T-cell (primary cell): Measurements from ENCODE around the gene AGR2. TPM values are rescaled to one million over a fixed set of nuclear protein-coding genes. Genes with fewer than 3 reads are reported as not detected.

Experiments
- ATAC-seq, 4 experiments: fragments of 200-7000 bp in 3 of 4; fragments of 150-1000 bp in 1 of 4; cut with Tn5 transposase; replicated peaks in 1 of 4; 1 replicate in 3 of 4; 2 replicates in 1 of 4; pipeline ENCODE4 v1.10.0; 2021; ENCODE audit warnings: moderate library complexity in 3 of 4, mild to moderate bottlenecking in 2 of 4, moderate number of reproducible peaks in 1 of 4
- CTCF ChIA-PET, 2 donors: fragments of 300-600 bp; sonication (Branson Sonifier 250); formaldehyde crosslinking; loops; one replicate each; lab custom pipeline; 2022; ENCODE audit warnings: antibody characterized with exemption in 2 of 2; lab: Charles Lee
- POLR2A ChIA-PET, 2 donors: fragments of 300-600 bp; sonication (Branson Sonifier 250); formaldehyde crosslinking; loops; one replicate each; lab custom pipeline; 2022; ENCODE audit warnings: antibody characterized with exemption in 2 of 2; lab: Charles Lee
- DNase-seq, 35 experiments: peaks; one replicate each; pipeline versions ENCODE4 v3.0.0 to v3.0.0-alpha.2; 2013 to 2023
- H3K27ac ChIP-seq: one replicate; pipeline ENCODE4 v1.5.1; 2013; ENCODE audit warnings: low read length
- H3K27me3 ChIP-seq, 2 experiments: replicated peaks in 1 of 2; 1 replicate in 1 of 2; 2 replicates in 1 of 2; pipeline versions ENCODE4 v1.6.1 to v1.7.0; 2013; ENCODE audit warnings: low read length in 1 of 2, mixed read lengths in 1 of 2; ENCODE audit not compliant: control insufficient read depth in 2 of 2, insufficient read depth in 2 of 2; ENCODE audit errors: extremely low read depth in 1 of 2
- H3K36me3 ChIP-seq, 2 donors: 1 replicate in 1 of 2; 2 replicates in 1 of 2; pipeline versions ENCODE4 v1.6.1 to v1.7.0; 2013; ENCODE audit warnings: low read length in 1 of 2; ENCODE audit not compliant: control insufficient read depth in 2 of 2, insufficient read depth in 1 of 2; ENCODE audit errors: extremely low read depth in 1 of 2
- H3K4me1 ChIP-seq, 2 experiments: 1 replicate in 1 of 2; 2 replicates in 1 of 2; pipeline versions ENCODE4 v1.6.1 to v1.7.0; 2013; ENCODE audit warnings: low read length in 2 of 2, mixed read lengths in 1 of 2; ENCODE audit not compliant: insufficient read depth in 2 of 2, control insufficient read depth in 1 of 2; ENCODE audit errors: extremely low read depth in 1 of 2
- H3K4me3 ChIP-seq, 2 donors: 1 replicate in 1 of 2; 2 replicates in 1 of 2; pipeline versions ENCODE4 v1.5.1 to v1.7.0; 2013; ENCODE audit warnings: mild to moderate bottlenecking in 2 of 2, low read length in 1 of 2, moderate library complexity in 1 of 2; ENCODE audit not compliant: control insufficient read depth in 1 of 2; ENCODE audit errors: extremely low read depth in 1 of 2
- H3K9me3 ChIP-seq: 2 replicates; pipeline ENCODE4 v1.7.0; 2013
- H3K27ac Mint-ChIP-seq, 2 donors: one replicate each; pipeline ENCODE4 v1.8.0; 2020 to 2021; ENCODE audit warnings: mild to moderate bottlenecking in 2 of 2, mixed read lengths in 2 of 2
- H3K27me3 Mint-ChIP-seq, 2 donors: one replicate each; pipeline ENCODE4 v1.8.0; 2021 to 2022; ENCODE audit warnings: mixed read lengths in 2 of 2
- H3K36me3 Mint-ChIP-seq: one replicate; pipeline ENCODE4 v1.8.0; 2021; ENCODE audit warnings: mixed read lengths
- H3K4me1 Mint-ChIP-seq, 3 donors: one replicate each; pipeline ENCODE4 v1.8.0; 2020 to 2022; ENCODE audit warnings: mixed read lengths in 3 of 3, mild to moderate bottlenecking in 1 of 3
- H3K4me3 Mint-ChIP-seq, 3 donors: one replicate each; pipeline ENCODE4 v1.8.0; 2020 to 2022; ENCODE audit warnings: mild to moderate bottlenecking in 3 of 3, mixed read lengths in 3 of 3, moderate library complexity in 3 of 3
- H3K9me3 Mint-ChIP-seq, 3 donors: one replicate each; pipeline ENCODE4 v1.8.0; 2020 to 2022; ENCODE audit warnings: mixed read lengths in 3 of 3
- WGBS: methylation state at CpG from one replicate; pipeline ENCODE4 v1.1.5; 2013; ENCODE audit warnings: missing lambda C conversion rate; ENCODE audit not compliant: insufficient coverage; 5-methylcytosine and 5-hydroxymethylcytosine counted together
- total RNA-seq, 35 experiments: library from RNA in 6 of 35; stranded (reverse) in 6 of 35; fragments of 120-200 nt in 1 of 35; gene quantifications; one replicate each; pipeline versions ENCODE4 v1.2.1 to v1.2.4 and lab custom pipeline; 2013 to 2026

Gene AGR2
- total RNA-seq, 5 donors from 2014 or later (not counting 1 experiment from before 2014, with no cell fraction given), result 1.4 to 3.0 (median 2.5) TPM; not detected in 2

DNA sequence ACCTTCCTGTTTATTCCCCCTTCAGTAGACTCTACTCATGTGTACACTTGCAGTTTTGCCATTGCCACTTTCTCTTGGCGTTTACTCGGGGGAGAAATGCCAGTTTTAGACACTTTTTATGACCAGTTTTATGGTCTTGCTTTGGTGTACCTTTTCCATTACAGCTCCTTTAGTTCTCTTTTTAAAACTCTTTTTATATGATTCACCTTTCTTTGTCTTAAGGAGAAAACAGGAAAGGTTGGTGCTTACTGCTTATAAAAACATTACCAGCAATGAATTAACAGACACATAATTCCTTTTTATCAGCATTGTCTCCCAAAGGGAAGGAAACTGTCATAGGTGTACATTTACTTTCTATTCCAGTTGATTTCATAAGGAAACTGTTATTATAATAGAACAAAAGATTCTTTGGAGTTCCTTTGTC lies 39.4 kb downstream of the AGR2 start:
- H3K36me3 ChIP-seq, result no peaks in the 10 kb centered on the region
- Mint-ChIP-seq H3K4me1 (no peaks in the 10 kb centered on the region), H3K27ac (no peak overlapping the region), H3K9me3 (no peaks in the 10 kb centered on the region), H3K36me3 (no peaks in the 10 kb centered on the region), H3K4me3 (no peak overlapping the region), H3K27me3 (peaks cover 2 to 3% of the 10 kb centered on the region in 2 donors)
- no peak overlapping the region for H3K4me3 ChIP-seq
- no peaks in the 10 kb centered on the region for H3K27me3 ChIP-seq
- CTCF ChIA-PET, result no interaction called here
- POLR2A ChIA-PET, result no interaction called here
- H3K4me1 ChIP-seq, result no peaks in the 10 kb centered on the region
- no peak overlapping the region for H3K27ac ChIP-seq
- WGBS, result 94% methylated on average over 2 of the region's 2 CpGs
- DNase-seq (no peak), ATAC-seq (no peak)
- no peaks in the 10 kb centered on the region for H3K9me3 ChIP-seq

GRCh38 chr7:16764942-16765341 lies 39.9 kb downstream of the AGR2 start:
- H3K4me1 ChIP-seq, result no peaks in the 10 kb centered on the region
- no peaks in the 10 kb centered on the region for H3K27me3 Mint-ChIP-seq

GRCh38 chr7:16762177-16762576 lies 42.6 kb downstream of the AGR2 start:
- Mint-ChIP-seq H3K4me1 (peaks cover 0 to 5% (median 0%) of the 10 kb centered on the region in 3 donors), H3K4me3 (no peak overlapping the region), H3K27ac (no peak overlapping the region)

More at GRCh38 chr7:16764942-16765341, 39.9 kb downstream of the AGR2 start:
- Mint-ChIP-seq H3K4me1 (no peaks in the 10 kb centered on the region), H3K9me3 (no peaks in the 10 kb centered on the region), H3K27ac (no peak overlapping the region), H3K36me3 (no peaks in the 10 kb centered on the region), H3K4me3 (no peak overlapping the region)
- POLR2A ChIA-PET, result no interaction called here
- CTCF ChIA-PET, result no interaction called here
- Histone ChIP-seq H3K27ac (no peak overlapping the region), H3K9me3 (no peaks in the 10 kb centered on the region), H3K4me3 (no peak overlapping the region), H3K27me3 (no peaks in the 10 kb centered on the region), H3K36me3 (no peaks in the 10 kb centered on the region)
- DNase-seq (no peak), ATAC-seq (no peak)
- WGBS, result 70% methylated on average over 3 of the region's 3 CpGs

DNA sequence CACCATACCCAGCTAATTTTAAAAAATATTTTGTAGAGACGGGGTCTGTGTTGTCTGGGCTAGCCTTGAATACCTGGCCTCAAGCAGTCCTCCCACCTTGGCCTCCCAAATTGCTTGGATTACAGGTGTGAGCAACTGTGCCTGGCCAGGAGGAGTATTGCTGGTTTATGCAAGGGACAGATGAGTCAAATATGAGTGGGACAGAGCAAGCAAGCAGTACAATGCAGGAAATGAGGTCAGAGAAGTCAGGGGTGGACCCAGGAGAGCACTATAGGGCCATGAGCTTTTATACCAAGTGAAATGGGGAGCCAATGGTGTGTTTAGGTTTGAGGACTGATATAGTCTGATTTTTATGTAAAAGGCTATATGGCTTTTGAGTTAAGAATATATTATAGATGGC lies 45.0 kb downstream of the AGR2 start:
- H3K27me3 ChIP-seq, result peaks cover 0 to 2% of the 10 kb centered on the region in 2 experiments
- H3K4me3 ChIP-seq, result no peak overlapping the region
- Mint-ChIP-seq H3K27me3 (peaks cover 10 to 13% of the 10 kb centered on the region in 2 donors), H3K27ac (no peak overlapping the region), H3K9me3 (no peaks in the 10 kb centered on the region), H3K36me3 (no peaks in the 10 kb centered on the region), H3K4me1 (peaks cover 0 to 7% (median under 1%) of the 10 kb centered on the region in 3 donors), H3K4me3 (no peak overlapping the region)
- DNase-seq, result no peak
- CTCF ChIA-PET, result no interaction called here
- no peak overlapping the region for H3K27ac ChIP-seq
- no peak for ATAC-seq
- WGBS, result no CpG with 5 or more reads among the region's 1 CpG
- no peaks in the 10 kb centered on the region for H3K36me3 ChIP-seq
- POLR2A ChIA-PET, result no interaction called here
- H3K9me3 ChIP-seq, result no peaks in the 10 kb centered on the region
- H3K4me1 ChIP-seq, result no peaks in the 10 kb centered on the region

More at GRCh38 chr7:16762177-16762576, 42.6 kb downstream of the AGR2 start:
- Mint-ChIP-seq H3K9me3 (no peaks in the 10 kb centered on the region), H3K36me3 (no peaks in the 10 kb centered on the region), H3K27me3 (no peaks in the 10 kb centered on the region)
- no peak for ATAC-seq
- no peaks in the 10 kb centered on the region for H3K27me3 ChIP-seq
- H3K27ac ChIP-seq, result no peak overlapping the region
- DNase-seq, result no peak
- ChIA-PET POLR2A (no interaction called here), CTCF (no interaction called here)
- no peaks in the 10 kb centered on the region for H3K4me1 ChIP-seq
- WGBS, result 100% methylated on average over 2 of the region's 4 CpGs
- H3K9me3 ChIP-seq, result no peaks in the 10 kb centered on the region
- H3K36me3 ChIP-seq, result no peaks in the 10 kb centered on the region
- H3K4me3 ChIP-seq, result no peak overlapping the region

DNA sequence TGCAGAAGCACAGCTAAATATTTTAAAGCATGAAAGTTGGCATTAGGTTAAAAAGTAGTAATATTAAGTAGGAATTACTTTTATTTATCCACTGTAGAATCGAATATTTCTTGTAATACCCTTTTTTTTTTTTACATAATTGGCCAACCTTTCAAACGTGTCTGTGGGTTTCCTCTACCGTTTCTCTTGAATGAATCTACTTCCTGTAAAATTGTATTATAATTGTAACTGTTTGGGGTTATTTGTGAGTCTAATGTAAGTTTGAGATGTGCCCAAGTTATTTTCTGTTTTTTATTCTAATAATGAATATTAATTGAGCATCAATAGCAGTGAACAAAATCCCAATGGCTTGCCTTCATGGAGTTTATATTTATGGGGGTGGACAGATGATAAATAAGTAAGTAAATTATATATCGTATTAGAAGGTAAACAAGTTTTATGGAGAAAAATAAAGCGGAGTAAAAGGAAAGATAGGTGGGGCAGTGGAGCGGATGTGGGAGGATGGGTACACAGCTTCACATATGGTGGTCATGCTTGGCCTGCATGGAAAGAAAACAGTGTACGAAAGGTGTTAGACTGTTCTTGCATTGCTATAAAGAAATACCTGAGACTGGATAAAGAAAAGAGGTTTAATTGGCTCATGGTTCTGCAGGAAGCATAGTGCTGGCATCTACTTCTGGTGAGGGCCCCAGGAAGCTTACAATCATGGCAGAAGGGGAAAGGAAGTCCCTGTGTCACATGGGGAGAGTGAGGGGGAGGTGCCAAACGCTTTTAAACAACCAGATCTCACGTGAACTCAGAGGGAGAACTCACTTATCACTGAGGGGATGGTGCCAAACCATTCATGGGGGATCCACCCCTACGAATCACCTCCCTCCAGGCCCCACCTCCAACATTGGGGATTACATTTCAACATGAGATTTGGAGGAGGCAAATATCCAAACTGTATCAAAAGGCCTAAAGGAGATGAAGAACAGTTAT lies 45.9 kb downstream of the AGR2 start:
- H3K27me3 Mint-ChIP-seq, result peaks cover 17 to 20% of the 10 kb centered on the region in 2 donors
- Histone ChIP-seq H3K4me3 (no peak overlapping the region), H3K4me1 (peaks cover 3 to 7% of the 10 kb centered on the region in 2 experiments), H3K27me3 (peaks cover 2 to 12% of the 10 kb centered on the region in 2 experiments), H3K27ac (no peak overlapping the region), H3K36me3 (no peaks in the 10 kb centered on the region), H3K9me3 (no peaks in the 10 kb centered on the region)
- ChIA-PET CTCF (no interaction called here), POLR2A (no interaction called here)
- no peak overlapping the region for H3K27ac Mint-ChIP-seq
- DNase-seq (no peak), ATAC-seq (no peak)
- H3K36me3 Mint-ChIP-seq, result no peaks in the 10 kb centered on the region
- no peak overlapping the region for H3K4me3 Mint-ChIP-seq
- H3K9me3 Mint-ChIP-seq, result no peaks in the 10 kb centered on the region
- WGBS, result 96% methylated on average over 4 of the region's 10 CpGs
- H3K4me1 Mint-ChIP-seq, result peaks cover 8 to 14% (median 10%) of the 10 kb centered on the region in 3 donors

GRCh38 chr7:16758036-16758435 lies 46.8 kb downstream of the AGR2 start:
- ChIA-PET POLR2A (no interaction called here), CTCF (no interaction called here)
- Histone ChIP-seq H3K27ac (no peak overlapping the region), H3K4me3 (no peak overlapping the region), H3K9me3 (no peaks in the 10 kb centered on the region), H3K27me3 (peaks cover 2 to 18% of the 10 kb centered on the region in 2 experiments), H3K36me3 (no peaks in the 10 kb centered on the region), H3K4me1 (peaks cover 3 to 12% of the 10 kb centered on the region in 2 experiments)
- H3K4me3 Mint-ChIP-seq, result no peak overlapping the region
- no CpG with 5 or more reads among the region's 6 CpGs for WGBS
- no peak overlapping the region for H3K27ac Mint-ChIP-seq
- peaks cover 10 to 17% (median 10%) of the 10 kb centered on the region in 3 donors for H3K4me1 Mint-ChIP-seq
- peaks cover 20% of the 10 kb centered on the region in 2 donors for H3K27me3 Mint-ChIP-seq
- H3K36me3 Mint-ChIP-seq, result no peaks in the 10 kb centered on the region
- ATAC-seq (no peak), DNase-seq (no peak)
- H3K9me3 Mint-ChIP-seq, result no peaks in the 10 kb centered on the region
